ENCODE data around the gene ATP5F1E.
A peak's percentile ranks its signal among the peaks of the same experiment; 100 is the strongest.

Gene ATP5F1E

DNA sequence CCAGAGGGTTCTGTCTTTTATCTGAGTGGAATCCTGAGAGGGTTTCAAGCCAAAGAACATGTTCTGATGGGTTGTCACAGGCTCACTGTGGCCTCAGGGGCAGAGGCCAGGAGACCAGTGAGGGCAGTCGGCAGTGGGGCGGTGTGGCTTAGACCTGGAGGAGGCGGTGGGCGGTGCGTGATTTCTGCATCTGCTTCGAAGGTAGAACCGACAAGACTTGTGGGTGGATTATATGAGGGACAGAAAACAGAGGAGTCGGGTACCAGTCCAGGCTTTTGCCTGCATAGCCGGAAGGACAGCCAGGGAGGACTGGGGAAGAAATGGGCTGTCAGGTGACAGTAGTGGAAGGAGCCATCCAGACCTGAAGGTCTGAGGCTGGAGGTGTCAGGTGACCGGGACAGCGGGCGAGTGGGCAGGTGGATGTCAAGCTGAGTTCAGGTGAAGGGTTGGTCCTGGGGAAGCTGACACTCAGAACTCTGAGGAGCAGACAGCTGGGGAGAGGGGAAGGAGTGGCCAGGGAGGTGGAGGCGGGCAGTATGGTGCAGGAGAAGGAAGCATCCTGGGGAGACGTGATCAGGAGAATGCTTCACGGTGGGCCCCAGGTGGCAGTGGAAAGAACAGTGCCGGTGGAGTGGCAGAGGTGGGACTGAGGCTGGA lies 28.2 kb downstream of the ATP5F1E start:
- H3K9me3 ChIP-seq (ENCODE audit: insufficient read depth, low read depth, low read length) = no peaks in the 10 kb centered on the region
- H3K4me2 ChIP-seq (ENCODE audit: low read depth, low read length, poor library complexity, severe bottlenecking) = peak overlapping the region; percentile 59
- no peak overlapping the region for H3K9ac ChIP-seq (ENCODE audit: low read depth, low read length, poor library complexity, severe bottlenecking)
- H4K20me1 ChIP-seq (ENCODE audit: insufficient read depth, low read length, poor library complexity, severe bottlenecking) = no peaks in the 10 kb centered on the region
- no peaks in the 10 kb centered on the region for H3K27me3 ChIP-seq (ENCODE audit: insufficient read depth, low read length, poor library complexity, severe bottlenecking)
- H3F3A ChIP-seq (ENCODE audit: low read depth) = no peaks in the 10 kb centered on the region
- H2AFZ ChIP-seq (ENCODE audit: low read length) = no peak overlapping the region
- H3K79me2 ChIP-seq (ENCODE audit: insufficient read depth, low read length) = no peaks in the 10 kb centered on the region
- H3K4me3 ChIP-seq (ENCODE audit: low read length, poor library complexity, severe bottlenecking) = no peak overlapping the region
- H3K4me1 ChIP-seq (ENCODE audit: insufficient read depth, low read length, poor library complexity, severe bottlenecking) = peaks cover 13% of the 10 kb centered on the region
- no peaks in the 10 kb centered on the region for H3K9me2 ChIP-seq (replicated peaks; ENCODE audit: low read depth, low read length)
- no peaks in the 10 kb centered on the region for H3K36me3 ChIP-seq (ENCODE audit: insufficient read depth, low read length)
- TF ChIP-seq EZH2phosphoT487 (IDR thresholded peaks at IDR 0.05; ENCODE audit: borderline replicate concordance) = no peak
- TF ChIP-seq, protein P1, sequence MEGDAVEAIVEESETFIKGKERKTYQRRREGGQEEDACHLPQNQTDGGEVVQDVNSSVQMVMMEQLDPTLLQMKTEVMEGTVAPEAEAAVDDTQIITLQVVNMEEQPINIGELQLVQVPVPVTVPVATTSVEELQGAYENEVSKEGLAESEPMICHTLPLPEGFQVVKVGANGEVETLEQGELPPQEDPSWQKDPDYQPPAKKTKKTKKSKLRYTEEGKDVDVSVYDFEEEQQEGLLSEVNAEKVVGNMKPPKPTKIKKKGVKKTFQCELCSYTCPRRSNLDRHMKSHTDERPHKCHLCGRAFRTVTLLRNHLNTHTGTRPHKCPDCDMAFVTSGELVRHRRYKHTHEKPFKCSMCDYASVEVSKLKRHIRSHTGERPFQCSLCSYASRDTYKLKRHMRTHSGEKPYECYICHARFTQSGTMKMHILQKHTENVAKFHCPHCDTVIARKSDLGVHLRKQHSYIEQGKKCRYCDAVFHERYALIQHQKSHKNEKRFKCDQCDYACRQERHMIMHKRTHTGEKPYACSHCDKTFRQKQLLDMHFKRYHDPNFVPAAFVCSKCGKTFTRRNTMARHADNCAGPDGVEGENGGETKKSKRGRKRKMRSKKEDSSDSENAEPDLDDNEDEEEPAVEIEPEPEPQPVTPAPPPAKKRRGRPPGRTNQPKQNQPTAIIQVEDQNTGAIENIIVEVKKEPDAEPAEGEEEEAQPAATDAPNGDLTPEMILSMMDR (conservative IDR thresholded peaks at IDR 0.05; ENCODE audit: low read length) = no peak

DNA sequence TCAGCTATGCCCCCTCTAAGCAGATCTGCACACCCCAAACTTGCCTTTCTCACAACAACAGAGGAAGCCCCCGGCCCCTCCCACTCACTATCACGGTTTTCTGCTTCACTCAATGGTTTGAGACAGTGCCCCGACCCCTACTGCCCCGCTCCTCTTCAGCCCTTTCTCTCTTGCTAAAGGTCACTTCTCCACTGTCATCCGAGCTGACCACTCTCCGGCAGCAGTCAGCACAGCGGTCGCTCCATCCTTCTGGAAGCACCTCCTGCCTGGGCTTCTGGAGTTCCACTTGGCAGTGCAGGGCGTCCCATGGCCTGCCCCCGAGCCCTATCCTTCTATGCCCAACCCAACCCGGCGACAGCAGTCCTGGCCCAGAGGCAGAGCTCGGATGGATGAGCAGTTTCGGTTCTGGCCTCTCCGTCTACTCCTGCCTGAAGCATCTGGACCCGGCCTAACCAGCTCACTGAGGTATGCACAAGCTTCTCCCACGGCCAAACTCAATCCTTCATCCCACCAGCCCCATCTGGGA lies 29.2 kb downstream of the ATP5F1E start:
- Histone ChIP-seq H3F3A (ENCODE audit: low read depth) (no peaks in the 10 kb centered on the region), H3K36me3 (ENCODE audit: insufficient read depth, low read length) (no peaks in the 10 kb centered on the region), H3K9me2 (replicated peaks; ENCODE audit: low read depth, low read length) (no peaks in the 10 kb centered on the region), H4K20me1 (ENCODE audit: insufficient read depth, low read length, poor library complexity, severe bottlenecking) (no peaks in the 10 kb centered on the region), H3K4me3 (ENCODE audit: low read length, poor library complexity, severe bottlenecking) (no peak overlapping the region), H3K9me3 (ENCODE audit: insufficient read depth, low read depth, low read length) (no peaks in the 10 kb centered on the region), H3K9ac (ENCODE audit: low read depth, low read length, poor library complexity, severe bottlenecking) (no peak overlapping the region), H2AFZ (ENCODE audit: low read length) (no peak overlapping the region), H3K27me3 (ENCODE audit: insufficient read depth, low read length, poor library complexity, severe bottlenecking) (no peaks in the 10 kb centered on the region), H3K4me1 (ENCODE audit: insufficient read depth, low read length, poor library complexity, severe bottlenecking) (peaks cover 13% of the 10 kb centered on the region), H3K4me2 (ENCODE audit: low read depth, low read length, poor library complexity, severe bottlenecking) (no peak overlapping the region), H3K79me2 (ENCODE audit: insufficient read depth, low read length) (no peaks in the 10 kb centered on the region)
- TF ChIP-seq EZH2phosphoT487 (IDR thresholded peaks at IDR 0.05; ENCODE audit: borderline replicate concordance) = no peak
- TF ChIP-seq, protein P1 (conservative IDR thresholded peaks at IDR 0.05; ENCODE audit: low read length) = no peak

GRCh38 chr20:59002388-59002787 lies 29.7 kb downstream of the ATP5F1E start:
- Histone ChIP-seq H3K4me2 (ENCODE audit: low read depth, low read length, poor library complexity, severe bottlenecking) (no peak overlapping the region), H3K9me2 (replicated peaks; ENCODE audit: low read depth, low read length) (no peaks in the 10 kb centered on the region), H3K9ac (ENCODE audit: low read depth, low read length, poor library complexity, severe bottlenecking) (no peak overlapping the region), H3K4me1 (ENCODE audit: insufficient read depth, low read length, poor library complexity, severe bottlenecking) (peaks cover 13% of the 10 kb centered on the region), H3K27me3 (ENCODE audit: insufficient read depth, low read length, poor library complexity, severe bottlenecking) (no peaks in the 10 kb centered on the region), H3K79me2 (ENCODE audit: insufficient read depth, low read length) (no peaks in the 10 kb centered on the region), H4K20me1 (ENCODE audit: insufficient read depth, low read length, poor library complexity, severe bottlenecking) (no peaks in the 10 kb centered on the region), H3F3A (ENCODE audit: low read depth) (no peaks in the 10 kb centered on the region), H3K4me3 (ENCODE audit: low read length, poor library complexity, severe bottlenecking) (no peak overlapping the region), H3K36me3 (ENCODE audit: insufficient read depth, low read length) (no peaks in the 10 kb centered on the region), H2AFZ (ENCODE audit: low read length) (no peak overlapping the region), H3K9me3 (ENCODE audit: insufficient read depth, low read depth, low read length) (no peaks in the 10 kb centered on the region)
- TF ChIP-seq EZH2phosphoT487 (IDR thresholded peaks at IDR 0.05; ENCODE audit: borderline replicate concordance) = no peak
- TF ChIP-seq, protein P1 (conservative IDR thresholded peaks at IDR 0.05; ENCODE audit: low read length) = no peak
